HL-60 (cell line): ENCODE results near the gene CFAP90.

Experiments
- DNase-seq, 2 experiments: peaks; one replicate each; pipeline ENCODE4 v3.0.0-alpha.2; 2010 to 2020; ENCODE audit warnings: low read depth in 1 of 2, low spot score in 1 of 2
- H3K27ac ChIP-seq: fragments of 250-450 bp; sonication (Bioruptor Pico); replicated peaks from 2 replicates; pipeline ENCODE4 v1.5.1; 2020; ENCODE audit warnings: mild to moderate bottlenecking, moderate library complexity
- H3K27me3 ChIP-seq: fragments of 250-450 bp; sonication (Bioruptor Pico); 2 replicates; pipeline ENCODE4 v1.5.1; 2021; ENCODE audit warnings: mild to moderate bottlenecking, moderate library complexity; ENCODE audit not compliant: insufficient read depth, poor library complexity, severe bottlenecking
- H3K4me3 ChIP-seq: replicated peaks from 2 replicates; pipeline ENCODE4 v1.5.1; 2011; ENCODE audit warnings: mild to moderate bottlenecking, control low read depth, low read length; ENCODE audit not compliant: insufficient read depth
- CTCF ChIP-seq: IDR thresholded peaks from one replicate; pipeline ENCODE4 v1.5.1; 2011; ENCODE audit warnings: low read length, control low read depth, inconsistent platforms; ENCODE audit not compliant: insufficient read depth
- GABPA ChIP-seq: IDR thresholded peaks from 2 replicates; pipeline ENCODE4 v1.6.1; 2012; ENCODE audit warnings: low read depth
- POLR2AphosphoS5 ChIP-seq: IDR thresholded peaks from 2 replicates; pipeline ENCODE4 v1.6.1; 2012; ENCODE audit warnings: low read depth
- REST ChIP-seq: IDR thresholded peaks from 2 replicates; pipeline ENCODE4 v1.6.1; 2012; ENCODE audit warnings: low read depth; ENCODE audit not compliant: insufficient replicate concordance
- SPI1 ChIP-seq: IDR thresholded peaks from 2 replicates; pipeline ENCODE4 v1.6.1; 2012; ENCODE audit warnings: low read depth, mild to moderate bottlenecking, borderline replicate concordance

Gene CFAP90

GRCh38 chr5:7802855-7803254, 48.1 kb downstream of the CFAP90 start:
- H3K27ac ChIP-seq: no peak overlapping the region
- no peaks in the 10 kb centered on the region for H3K27me3 ChIP-seq
- TF ChIP-seq REST (no peak), GABPA (no peak), SPI1 (no peak), POLR2AphosphoS5 (no peak), CTCF (no peak)
- no peak overlapping the region for H3K4me3 ChIP-seq
- DNase-seq: peak; percentile 62 to 80

- TF ChIP-seq CTCF: no peak
- TF ChIP-seq SPI1: no peak
- TF ChIP-seq REST: no peak
- no peak for TF ChIP-seq GABPA
- no peak for TF ChIP-seq POLR2AphosphoS5
- no peak for DNase-seq
- H3K4me3 ChIP-seq: no peak overlapping the region
- H3K27ac ChIP-seq: no peak overlapping the region
- no peaks in the 10 kb centered on the region for H3K27me3 ChIP-seq
These were observed 48.9 kb downstream of the CFAP90 start for GRCh38 chr5:7801891-7802614.

- Histone ChIP-seq H3K27ac (no peak overlapping the region), H3K4me3 (no peak overlapping the region), H3K27me3 (no peaks in the 10 kb centered on the region)
- no peak for DNase-seq
- TF ChIP-seq SPI1 (no peak), GABPA (no peak), REST (no peak), POLR2AphosphoS5 (no peak), CTCF (no peak)
These were observed 55.6 kb downstream of the CFAP90 start for GRCh38 chr5:7795306-7795705.
